Effector CD8-positive, alpha-beta T cell (primary cell): ENCODE results near the gene ZNF277.
"Not testable (repeated sequence)": the region's sequence is repeated elsewhere in the genome, so short reads cannot be mapped to it uniquely, and the experiment has no call there.

ENCODE experiments used
- DNase-seq: peaks from one replicate; lab custom pipeline; 2025; lab: John Stamatoyannopoulos, UW

Gene ZNF277

DNA sequence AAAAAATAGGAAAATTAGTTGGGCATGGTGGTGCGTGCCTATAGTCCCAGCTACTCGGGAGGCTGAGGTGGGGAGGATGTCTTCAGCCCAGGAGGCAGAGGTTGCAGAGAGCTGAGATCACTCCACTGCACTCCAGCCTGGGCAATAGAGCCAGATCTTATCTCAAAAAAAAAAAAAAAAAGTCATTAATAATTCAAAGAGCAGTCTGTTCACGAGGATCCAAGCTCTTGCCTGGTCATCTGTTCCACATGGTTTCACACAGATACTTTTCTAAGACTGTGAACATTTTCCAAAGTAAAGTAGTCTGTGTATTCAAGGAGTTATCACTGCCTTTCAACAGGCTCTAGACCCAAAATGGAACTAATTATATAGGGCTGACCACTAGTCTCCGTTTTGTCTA lies 86.9 kb downstream of the ZNF277 start:
- DNase-seq, result no peak

GRCh38 chr7:112296432-112296831 lies 89.9 kb downstream of the ZNF277 start:
- no peak for DNase-seq

- DNase-seq, result no peak
Measured at GRCh38 chr7:112297681-112298080, 91.2 kb downstream of the ZNF277 start.

GRCh38 chr7:112298543-112299100 lies 92.1 kb downstream of the ZNF277 start:
- no peak for DNase-seq

- DNase-seq, result no peak
Measured at GRCh38 chr7:112300072-112300471, 93.6 kb downstream of the ZNF277 start.

GRCh38 chr7:112300831-112301407 lies 94.4 kb downstream of the ZNF277 start:
- no peak for DNase-seq

- DNase-seq, result no peak
Measured at GRCh38 chr7:112302566-112302965, 96.1 kb downstream of the ZNF277 start.

DNA sequence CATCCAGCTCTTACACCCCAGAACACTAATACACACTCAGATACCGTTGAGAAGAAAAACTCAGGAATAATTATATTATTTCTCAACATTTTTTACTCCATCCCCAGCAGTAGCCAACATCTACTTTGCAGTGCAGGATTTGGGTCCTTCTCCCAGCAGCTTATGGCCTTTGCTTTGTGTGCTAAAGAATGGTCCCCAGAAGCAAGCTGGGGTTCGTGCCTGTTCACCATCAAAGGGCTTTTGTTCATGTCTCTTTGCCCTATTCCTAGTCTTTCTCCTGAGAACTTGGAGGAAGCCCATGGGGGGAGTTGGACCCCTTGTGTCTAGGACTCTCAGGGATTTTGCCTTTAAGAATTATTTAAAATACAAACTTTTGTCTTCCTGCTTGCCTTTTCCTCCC lies 100.4 kb downstream of the ZNF277 start:
- no peak for DNase-seq

DNA sequence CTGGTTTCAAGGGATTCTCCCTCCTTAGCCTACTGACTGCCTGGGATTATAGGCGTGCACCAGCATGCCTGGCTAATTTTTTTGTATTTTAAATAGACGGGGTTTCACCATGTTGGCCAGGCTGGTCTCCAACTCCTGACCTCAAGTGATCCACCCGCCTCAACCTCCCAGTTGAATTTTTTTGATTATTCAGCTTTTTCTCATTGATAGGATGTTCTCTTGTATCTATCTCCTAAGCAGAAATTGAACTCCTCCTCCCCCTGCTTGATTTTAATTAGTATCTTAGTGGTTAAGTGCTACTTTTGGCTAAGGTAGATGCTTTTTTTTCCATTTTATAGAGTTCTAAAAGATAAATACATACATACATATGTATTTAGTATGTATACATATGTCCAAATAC lies 101.0 kb downstream of the ZNF277 start:
- DNase-seq, result no peak

GRCh38 chr7:112308974-112309373 lies 102.5 kb downstream of the ZNF277 start:
- DNase-seq, result no peak

DNA sequence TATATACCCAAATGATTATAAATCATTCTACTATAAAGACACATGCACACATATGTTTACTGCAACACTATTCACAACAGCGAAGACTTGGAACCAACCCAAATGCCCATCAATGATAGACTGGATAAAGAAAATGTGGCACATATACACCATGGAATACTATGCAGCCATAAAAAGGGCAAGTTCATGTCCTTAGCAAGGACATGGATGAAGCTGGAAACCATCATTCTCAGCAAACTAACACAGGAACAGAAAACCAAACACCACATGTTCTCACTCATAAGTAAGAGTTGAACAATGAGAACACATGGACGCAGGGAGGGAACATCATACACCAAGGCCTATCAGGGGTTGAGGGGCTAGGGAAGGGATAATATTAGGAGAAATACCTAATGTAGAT lies 110.3 kb downstream of the ZNF277 start:
- not testable (repeated sequence) for DNase-seq

GRCh38 chr7:112322070-112322469 lies 115.6 kb downstream of the ZNF277 start:
- DNase-seq, result no peak

DNA sequence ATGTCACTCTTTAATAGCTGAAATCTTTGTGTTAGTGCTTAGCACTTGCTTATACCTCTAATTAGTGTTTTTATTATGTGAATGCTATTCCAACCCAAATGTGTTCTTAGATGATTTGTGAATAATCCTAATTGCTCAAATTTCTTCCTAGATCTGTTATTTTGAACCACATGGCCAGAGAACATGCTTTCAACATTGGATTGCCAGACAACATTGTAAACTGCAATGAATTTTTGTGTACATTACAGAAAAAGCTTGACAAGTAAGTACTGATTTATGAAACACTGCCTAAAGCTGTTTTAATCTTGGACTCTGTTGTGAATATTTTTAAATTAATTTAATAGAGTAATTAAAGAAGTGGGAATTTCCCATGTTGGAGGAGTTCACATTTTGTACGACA lies 121.1 kb downstream of the ZNF277 start:
- no peak for DNase-seq

GRCh38 chr7:112331492-112331891 lies 125.0 kb downstream of the ZNF277 start:
- DNase-seq, result no peak

DNA sequence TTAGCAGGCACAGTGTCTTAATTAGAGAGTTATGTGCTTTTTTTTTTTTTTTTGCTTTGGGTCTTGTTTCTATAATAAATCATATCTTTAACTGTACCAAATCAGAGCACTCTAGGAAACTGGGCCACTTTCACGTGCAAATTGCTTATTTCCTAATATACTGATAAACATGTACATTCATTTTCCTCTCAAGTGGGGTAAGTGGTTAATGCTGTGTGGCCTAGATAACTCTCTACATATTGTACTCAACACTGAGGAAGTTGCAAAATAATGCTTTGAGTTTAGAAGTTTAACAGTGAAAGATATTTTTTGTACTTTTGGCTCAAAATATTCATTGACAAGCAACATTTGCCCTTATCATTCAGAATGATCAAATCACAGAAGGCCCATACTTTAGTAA lies 127.9 kb downstream of the ZNF277 start:
- DNase-seq, result no peak

DNA sequence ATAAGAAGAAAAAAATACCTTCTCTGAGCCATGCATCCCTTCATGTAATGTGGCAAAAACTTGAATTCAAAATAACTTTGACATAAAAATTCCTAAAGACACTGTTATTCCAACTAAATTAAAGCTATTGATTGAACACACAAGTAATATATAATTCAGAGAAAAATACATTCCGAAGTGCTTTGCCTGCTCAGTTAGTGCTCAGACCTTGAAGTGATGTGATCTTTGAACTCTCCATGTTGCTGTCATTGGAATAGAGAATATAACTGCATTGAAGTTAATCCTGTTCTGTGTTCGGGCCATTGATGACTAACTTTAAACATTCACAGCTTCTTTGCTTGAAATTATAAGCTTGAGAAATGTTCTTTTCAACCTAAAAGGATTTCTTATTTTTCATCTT lies 129.8 kb downstream of the ZNF277 start:
- DNase-seq, result no peak

- DNase-seq, result no peak
Measured at GRCh38 chr7:112336936-112337576, 130.6 kb downstream of the ZNF277 start.

DNA sequence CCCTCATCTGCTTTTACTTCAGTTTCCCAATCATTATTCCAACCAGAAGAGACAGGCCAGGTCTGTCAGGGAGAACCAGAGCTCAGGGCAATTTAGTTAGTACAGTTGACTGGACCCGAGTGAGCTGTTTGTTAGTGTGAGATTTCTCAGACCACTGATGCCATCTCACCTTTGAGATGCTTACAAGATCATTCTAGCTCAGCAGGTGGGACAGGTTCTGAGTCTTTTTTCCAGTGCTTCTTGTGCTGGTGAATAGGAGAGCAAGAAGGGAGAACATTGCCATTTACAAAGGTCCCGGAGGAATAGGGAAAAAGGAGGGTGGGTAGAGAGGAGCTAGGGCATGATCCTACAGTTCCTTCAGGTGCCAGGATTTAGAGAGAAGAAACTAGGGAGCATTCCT lies 131.4 kb downstream of the ZNF277 start:
- DNase-seq, result no peak

- DNase-seq, result no peak
Measured at GRCh38 chr7:112338786-112339185, 132.3 kb downstream of the ZNF277 start.

DNA sequence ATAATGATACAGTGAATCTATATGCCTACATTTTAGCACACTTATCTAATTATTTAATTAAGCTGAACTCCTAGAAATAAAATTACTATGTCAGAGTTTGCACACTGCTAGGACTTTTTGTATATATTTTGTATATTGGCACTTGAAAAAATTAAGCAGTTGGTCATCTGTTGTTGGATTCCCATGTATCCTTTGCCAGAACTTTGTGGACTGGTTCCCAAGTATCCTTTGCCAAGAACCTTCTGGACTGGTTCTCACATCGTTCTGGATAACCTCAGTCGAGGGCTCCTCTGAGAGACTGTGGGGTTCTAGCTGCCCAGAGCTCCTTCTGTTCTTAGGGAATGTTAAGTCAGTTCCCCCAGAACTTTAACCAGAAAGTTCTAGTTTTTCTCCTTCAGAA lies 135.0 kb downstream of the ZNF277 start:
- no peak for DNase-seq

DNA sequence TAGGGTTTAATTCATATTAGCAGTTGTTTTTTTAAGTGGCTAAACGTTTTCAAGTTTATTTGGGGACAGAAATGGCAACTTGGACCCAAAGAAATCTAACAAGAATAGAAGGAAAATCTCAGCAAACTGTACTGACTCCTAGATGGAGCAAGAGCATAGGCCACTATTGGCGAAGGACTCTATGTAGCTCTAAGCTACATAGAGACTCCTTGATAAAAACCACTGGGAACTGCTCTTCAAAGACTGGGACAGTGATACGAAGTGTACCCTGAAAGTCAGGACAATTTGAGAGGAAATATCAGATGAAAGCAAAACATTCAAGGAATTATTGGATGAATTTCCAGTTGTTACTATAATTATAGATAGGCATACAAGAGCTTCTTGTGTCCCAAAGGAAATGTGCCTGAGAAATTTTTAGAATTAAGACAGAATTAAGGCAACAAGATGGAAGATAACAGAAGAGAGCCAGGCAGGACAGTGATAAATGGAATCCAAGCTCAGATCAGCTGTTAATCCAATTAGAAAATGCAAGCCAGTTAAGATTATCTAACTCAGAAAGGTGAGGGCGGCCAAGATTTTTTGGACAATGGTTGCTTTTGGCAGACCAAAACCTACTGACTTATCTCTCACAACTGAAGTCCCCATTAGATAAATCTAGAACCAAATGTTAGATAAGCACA lies 140.0 kb downstream of the ZNF277 start:
- no peak for DNase-seq

DNA sequence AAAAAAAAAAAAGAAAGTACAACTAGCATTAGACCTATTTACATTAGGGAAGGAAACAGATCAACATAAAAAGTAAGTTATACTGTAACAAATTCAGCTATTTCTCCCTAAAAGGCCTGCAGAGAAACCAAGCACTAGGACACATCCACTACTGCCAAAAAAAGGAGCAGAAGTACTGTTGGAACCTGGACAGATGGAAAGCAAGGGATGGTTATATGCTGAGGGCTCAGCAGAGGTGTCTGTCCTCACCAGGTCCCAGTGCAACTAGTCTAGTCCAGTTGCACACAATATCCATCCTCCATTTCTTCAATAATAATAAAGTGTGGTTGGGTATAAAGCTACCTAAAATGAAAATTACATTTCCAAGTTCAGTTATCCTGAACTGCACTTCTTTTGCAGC lies 140.6 kb downstream of the ZNF277 start:
- DNase-seq, result no peak

DNA sequence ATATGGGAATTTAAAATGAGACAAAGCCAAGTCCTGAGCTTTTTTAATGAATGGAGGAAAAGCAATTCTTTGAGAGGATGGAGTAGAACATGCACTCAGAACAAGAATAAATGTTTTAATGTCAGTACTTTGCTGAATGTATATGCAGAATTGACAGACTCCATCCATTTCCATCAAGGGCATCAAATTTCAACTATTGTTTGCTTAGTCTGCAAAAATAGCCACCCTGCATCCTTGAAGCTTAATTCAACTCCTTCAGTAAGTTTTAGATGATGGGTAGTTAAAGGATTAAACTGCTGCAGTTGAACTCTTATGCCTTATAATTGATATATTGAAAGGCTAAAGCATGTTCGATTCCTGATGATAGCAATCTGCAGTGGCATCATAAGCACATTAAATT lies 144.1 kb downstream of the ZNF277 start:
- DNase-seq, result no peak
